Nephron progenitor cell (in vitro differentiated cells): ENCODE data around the gene XRCC4.
A peak's percentile ranks its signal among the peaks of the same experiment; 100 is the strongest.

ENCODE experiments used
- DNase-seq: peaks from one replicate; pipeline ENCODE4 v3.0.0; 2021
- H3K27ac Mint-ChIP-seq: 2 replicates; pipeline ENCODE4 v1.8.0; 2021; ENCODE audit warnings: mild to moderate bottlenecking, moderate library complexity, mixed read lengths
- H3K27me3 Mint-ChIP-seq: 2 replicates; pipeline ENCODE4 v1.8.0; 2021; ENCODE audit warnings: mild to moderate bottlenecking, low read depth, mixed read lengths; ENCODE audit not compliant: poor library complexity
- H3K36me3 Mint-ChIP-seq: 2 replicates; pipeline ENCODE4 v1.8.0; 2021; ENCODE audit warnings: low read depth, mixed read lengths
- H3K4me1 Mint-ChIP-seq: 2 replicates; pipeline ENCODE4 v1.8.0; 2021; ENCODE audit warnings: mixed read lengths
- H3K4me3 Mint-ChIP-seq: 2 replicates; pipeline ENCODE4 v1.8.0; 2021; ENCODE audit warnings: mild to moderate bottlenecking, moderate library complexity, mixed read lengths
- H3K9me3 Mint-ChIP-seq: 2 replicates; pipeline ENCODE4 v1.8.0; 2021; ENCODE audit warnings: mild to moderate bottlenecking, moderate library complexity, mixed read lengths
- CTCF ChIP-seq: fragments of 200-600 bp; sonication (generic); IDR thresholded peaks from 2 replicates; pipeline ENCODE4 v1.5.0; 2021; ENCODE audit warnings: antibody characterized with exemption

The XRCC4 gene

DNA sequence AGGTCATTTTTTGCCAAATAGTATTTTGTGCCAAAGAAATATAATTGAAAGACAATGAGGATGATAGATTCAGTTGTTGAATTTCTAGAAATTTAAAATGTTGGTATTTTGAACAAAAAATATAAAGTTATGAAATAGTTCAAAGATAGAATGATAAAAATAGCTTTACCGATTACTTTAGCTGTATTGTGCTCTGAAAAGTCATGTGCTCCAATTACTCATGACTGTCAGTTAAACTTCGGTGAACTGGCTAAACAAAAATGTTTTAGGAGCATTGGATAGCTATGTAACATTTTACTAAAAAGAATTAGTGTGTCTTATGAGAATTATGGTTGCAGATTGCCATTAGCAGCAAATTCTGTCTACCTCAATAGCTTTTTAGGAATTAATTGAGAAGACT is 216.9 kb downstream of the XRCC4 start:
- no peak overlapping the region for H3K4me3 Mint-ChIP-seq
- H3K27me3 Mint-ChIP-seq = no peaks in the 10 kb centered on the region
- peaks cover 3% of the 10 kb centered on the region for H3K36me3 Mint-ChIP-seq
- TF ChIP-seq CTCF = no peak
- no peak overlapping the region for H3K27ac Mint-ChIP-seq
- no peak for DNase-seq
- H3K4me1 Mint-ChIP-seq = no peaks in the 10 kb centered on the region
- H3K9me3 Mint-ChIP-seq = peaks cover 9% of the 10 kb centered on the region

DNA sequence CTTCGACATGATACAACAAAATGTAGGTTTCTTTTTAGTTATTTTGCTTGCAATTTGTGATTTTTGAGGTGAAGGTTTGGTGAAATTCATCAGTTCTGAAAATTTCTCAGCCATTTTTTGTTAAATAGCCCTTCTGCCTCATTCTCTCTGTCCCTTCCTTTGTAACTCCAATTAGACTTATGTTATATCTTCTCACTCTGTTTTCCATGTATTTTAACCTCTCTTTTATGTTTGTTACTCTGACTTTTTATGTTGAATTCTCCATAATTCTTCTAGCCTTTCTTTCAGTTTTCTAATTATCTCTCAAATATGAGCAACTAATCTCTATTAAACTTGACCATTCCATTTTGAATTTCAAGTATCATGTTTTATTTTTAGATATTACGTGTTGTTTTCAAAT is 222.0 kb downstream of the XRCC4 start:
- no peak for TF ChIP-seq CTCF
- Mint-ChIP-seq H3K4me3 (no peak overlapping the region), H3K27ac (no peak overlapping the region), H3K36me3 (peaks cover 21% of the 10 kb centered on the region), H3K9me3 (peaks cover 29% of the 10 kb centered on the region), H3K4me1 (no peaks in the 10 kb centered on the region), H3K27me3 (peaks cover 4% of the 10 kb centered on the region)
- DNase-seq = no peak

DNA sequence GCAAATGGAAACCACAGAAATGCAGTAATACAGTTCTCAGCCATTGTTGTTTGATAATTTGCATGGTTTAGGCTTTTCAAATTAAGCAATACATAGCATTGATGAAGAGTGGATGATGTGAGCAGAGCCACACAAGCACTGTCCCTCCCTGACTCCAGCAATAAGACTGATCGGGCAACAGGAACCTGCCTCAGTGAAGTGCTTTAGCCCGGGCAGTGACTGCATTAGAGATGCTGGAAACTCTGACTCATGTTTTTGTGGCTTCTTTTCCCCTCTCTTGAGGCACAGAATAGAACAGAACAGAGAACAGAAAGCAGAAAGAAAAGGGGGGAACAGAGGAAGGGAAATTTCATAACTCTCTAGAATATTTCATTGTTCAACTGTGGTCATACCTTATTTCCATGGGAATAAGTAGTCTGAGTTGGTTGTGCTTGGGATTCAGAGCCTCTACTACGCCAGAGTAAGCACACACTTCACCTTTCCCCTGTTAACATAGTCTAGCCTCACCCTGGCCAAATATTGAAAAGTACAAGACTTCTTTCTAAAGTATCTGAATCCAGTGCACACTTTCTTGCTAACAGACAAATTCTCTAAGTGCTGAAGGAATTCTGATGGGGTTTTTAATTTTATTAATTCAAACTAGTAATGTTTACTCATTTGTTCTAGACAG is 229.4 kb downstream of the XRCC4 start:
- H3K9me3 Mint-ChIP-seq = peaks cover under 1% of the 10 kb centered on the region
- H3K27me3 Mint-ChIP-seq = peaks cover 4% of the 10 kb centered on the region
- H3K4me3 Mint-ChIP-seq = no peak overlapping the region
- H3K27ac Mint-ChIP-seq = peak overlapping the region; percentile 44
- no peak for DNase-seq
- no peaks in the 10 kb centered on the region for H3K4me1 Mint-ChIP-seq
- TF ChIP-seq CTCF = no peak
- no peaks in the 10 kb centered on the region for H3K36me3 Mint-ChIP-seq

- H3K36me3 Mint-ChIP-seq = peaks cover 6% of the 10 kb centered on the region
- H3K9me3 Mint-ChIP-seq = peaks cover 15% of the 10 kb centered on the region
- H3K27me3 Mint-ChIP-seq = no peaks in the 10 kb centered on the region
- no peak for TF ChIP-seq CTCF
- no peak overlapping the region for H3K27ac Mint-ChIP-seq
- H3K4me1 Mint-ChIP-seq = no peaks in the 10 kb centered on the region
- no peak for DNase-seq
- H3K4me3 Mint-ChIP-seq = no peak overlapping the region
These were observed 235.3 kb downstream of the XRCC4 start for GRCh38 chr5:83312663-83313062.

DNA sequence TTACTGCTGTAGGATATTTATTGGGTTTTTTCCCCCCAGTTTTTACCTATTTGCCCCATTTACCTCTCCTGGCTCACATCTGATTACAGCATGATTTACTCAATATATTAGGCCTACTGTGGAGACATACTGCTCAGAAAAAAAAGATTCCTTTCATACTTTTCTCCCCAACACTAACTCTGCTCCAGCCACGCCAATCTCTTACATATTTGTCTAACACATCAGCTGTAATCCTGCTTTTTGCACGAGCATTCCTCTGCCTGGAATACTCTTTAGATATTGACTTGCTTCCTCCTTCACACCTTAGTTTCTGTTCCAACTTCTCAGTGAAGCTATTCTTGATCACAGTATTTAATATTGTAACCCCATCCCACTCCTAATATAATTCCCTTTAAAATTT is 236.1 kb downstream of the XRCC4 start:
- H3K4me3 Mint-ChIP-seq = no peak overlapping the region

More for the DNA sequence above, 236.1 kb downstream of the XRCC4 start:
- no peak for TF ChIP-seq CTCF
- H3K36me3 Mint-ChIP-seq = peaks cover 6% of the 10 kb centered on the region
- peaks cover 15% of the 10 kb centered on the region for H3K9me3 Mint-ChIP-seq
- H3K4me1 Mint-ChIP-seq = no peaks in the 10 kb centered on the region
- DNase-seq = no peak
- H3K27ac Mint-ChIP-seq = no peak overlapping the region
- no peaks in the 10 kb centered on the region for H3K27me3 Mint-ChIP-seq
